GM18858 (cell line): ENCODE measurements around the gene RASL10A.
"Not testable (repeated sequence)": the region's sequence is repeated elsewhere in the genome, so short reads cannot be mapped to it uniquely, and the experiment has no call there.

Experiments
- ATAC-seq: cut with Tn5 transposase; IDR thresholded peaks from one replicate; pipeline ENCODE4 v1.9.1; 2021; ENCODE audit not compliant: unreplicated experiment

Gene RASL10A

GRCh38 chr22:29315286-29316140 is at the start of gene RASL10A:
RASL10A (minus strand) TSS chr22:29315697; CDS start chr22:29315246, 451 bp downstream.
- no peak for ATAC-seq

- no peak for ATAC-seq
These were observed 44.0 kb upstream of the RASL10A start for GRCh38 chr22:29359469-29359868.

- ATAC-seq, result not testable (repeated sequence)
These were observed 41.8 kb upstream of the RASL10A start for GRCh38 chr22:29357193-29357890.

- no peak for ATAC-seq
These were observed 38.4 kb upstream of the RASL10A start for GRCh38 chr22:29353860-29354259.

- no peak for ATAC-seq
These were observed 37.8 kb upstream of the RASL10A start for GRCh38 chr22:29353286-29353685.

- ATAC-seq, result no peak
These were observed 37.3 kb upstream of the RASL10A start for GRCh38 chr22:29352778-29353177.

- ATAC-seq, result no peak
These were observed 36.4 kb upstream of the RASL10A start for GRCh38 chr22:29351891-29352290.

- ATAC-seq, result no peak
These were observed 35.5 kb upstream of the RASL10A start for GRCh38 chr22:29351042-29351441.

- ATAC-seq, result no peak
These were observed 33.5 kb upstream of the RASL10A start for GRCh38 chr22:29348956-29349355.

- ATAC-seq, result no peak
These were observed 32.5 kb upstream of the RASL10A start for GRCh38 chr22:29348041-29348440.

GRCh38 chr22:29346659-29347058 is 31.2 kb upstream of the RASL10A start:
- ATAC-seq, result no peak

- ATAC-seq, result no peak
These were observed 30.4 kb upstream of the RASL10A start for GRCh38 chr22:29345932-29346331.

- not testable (repeated sequence) for ATAC-seq
These were observed 29.4 kb upstream of the RASL10A start for GRCh38 chr22:29344889-29345288.

GRCh38 chr22:29344137-29344536 is 28.6 kb upstream of the RASL10A start:
- no peak for ATAC-seq

GRCh38 chr22:29343313-29343805 is 27.9 kb upstream of the RASL10A start:
- ATAC-seq, result no peak

- ATAC-seq, result no peak
These were observed 27.2 kb upstream of the RASL10A start for GRCh38 chr22:29342577-29343312.

- no peak for ATAC-seq
These were observed 26.7 kb upstream of the RASL10A start for GRCh38 chr22:29342177-29342576.

GRCh38 chr22:29341849-29342127 is 26.3 kb upstream of the RASL10A start:
- ATAC-seq, result no peak

- ATAC-seq, result no peak
These were observed 25.8 kb upstream of the RASL10A start for GRCh38 chr22:29341056-29341848.

GRCh38 chr22:29340566-29340965 is 25.1 kb upstream of the RASL10A start:
- no peak for ATAC-seq
